HG03442 (cell line): ENCODE measurements around the gene TSPAN18.

ENCODE experiments used
- ATAC-seq: cut with Tn5 transposase; IDR thresholded peaks from one replicate; pipeline ENCODE4 v1.9.1; 2021; ENCODE audit warnings: mild to moderate bottlenecking, moderate library complexity; ENCODE audit not compliant: unreplicated experiment

The TSPAN18 gene

DNA sequence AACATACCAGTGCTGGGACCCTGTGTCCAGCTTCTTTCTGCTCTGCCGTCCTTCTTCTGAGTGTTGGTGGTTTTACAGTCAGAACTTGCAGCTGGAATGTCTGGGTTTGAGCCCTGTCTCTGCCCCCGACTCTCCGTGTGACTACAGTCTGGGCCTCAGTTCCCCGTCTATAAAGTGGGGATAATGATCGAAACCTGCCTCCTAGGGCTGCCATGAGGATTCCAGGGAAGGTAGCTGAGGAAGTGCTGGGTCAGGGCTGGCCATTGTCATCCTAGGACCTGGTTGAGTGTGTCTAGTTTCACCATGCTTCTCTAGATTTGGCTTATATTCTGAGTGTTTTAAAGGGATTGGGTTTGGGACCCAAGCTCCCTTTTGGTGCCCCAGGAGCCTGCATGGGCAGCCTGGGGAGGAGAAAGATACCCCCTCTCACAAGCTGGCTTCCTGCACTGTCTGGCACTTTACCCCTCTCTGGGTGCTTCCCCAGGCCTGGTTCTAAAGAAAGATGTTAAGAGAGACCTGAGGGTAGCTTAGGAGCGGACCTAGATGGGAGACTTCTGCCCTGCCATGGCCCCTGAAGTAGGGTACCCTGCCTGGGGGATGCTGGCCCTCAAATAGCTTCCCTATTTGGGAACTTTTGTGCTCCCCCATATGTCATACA lies 49.9 kb downstream of the TSPAN18 start:
- ATAC-seq, result no peak

DNA sequence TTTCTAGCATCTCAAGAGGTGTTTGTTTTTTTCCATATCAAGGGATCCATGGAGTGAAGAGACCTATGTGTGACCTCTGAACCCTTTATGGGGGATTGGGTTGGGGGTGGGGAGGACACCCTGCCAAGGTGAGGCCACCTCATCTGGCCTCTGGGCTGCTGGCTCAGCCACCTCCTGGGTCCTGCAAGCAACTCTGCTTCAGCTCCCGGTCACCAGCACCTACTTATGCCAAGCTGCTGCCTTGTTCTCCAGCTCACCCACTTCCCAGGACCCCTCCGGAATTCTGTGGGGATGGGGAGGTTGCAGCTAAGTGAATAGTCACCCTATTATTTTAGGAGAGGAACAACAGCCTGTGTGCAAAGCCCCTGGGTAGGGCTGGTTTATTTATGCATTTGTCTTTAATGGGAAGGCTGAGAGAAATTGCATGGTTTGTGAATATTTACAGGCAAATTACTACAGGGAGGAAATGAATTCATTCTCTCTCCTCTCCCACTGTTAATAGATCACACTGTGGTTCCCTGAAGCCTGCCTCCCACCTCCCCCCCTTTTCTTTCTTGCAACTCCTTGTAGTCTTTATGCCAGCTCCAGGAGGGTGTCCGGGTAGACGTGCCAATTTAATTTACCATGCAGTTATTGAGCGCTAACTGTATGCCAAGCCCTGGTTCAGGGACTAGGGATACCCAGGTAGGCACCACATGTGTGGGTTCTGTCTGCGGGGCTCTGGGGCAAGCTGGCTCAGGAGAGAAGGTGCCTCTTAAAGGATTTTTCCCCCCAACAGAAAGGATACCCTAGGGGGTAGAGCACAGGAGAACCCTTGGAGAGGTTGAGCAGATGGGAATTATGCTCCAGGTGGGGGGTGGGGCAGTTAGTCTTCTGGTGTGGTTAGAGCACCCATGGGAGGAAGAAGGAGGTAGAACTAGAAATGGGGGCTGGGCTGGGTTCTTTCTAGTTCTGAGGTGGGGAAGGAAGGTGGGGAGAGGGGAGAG lies 50.7 kb downstream of the TSPAN18 start:
- ATAC-seq, result no peak

DNA sequence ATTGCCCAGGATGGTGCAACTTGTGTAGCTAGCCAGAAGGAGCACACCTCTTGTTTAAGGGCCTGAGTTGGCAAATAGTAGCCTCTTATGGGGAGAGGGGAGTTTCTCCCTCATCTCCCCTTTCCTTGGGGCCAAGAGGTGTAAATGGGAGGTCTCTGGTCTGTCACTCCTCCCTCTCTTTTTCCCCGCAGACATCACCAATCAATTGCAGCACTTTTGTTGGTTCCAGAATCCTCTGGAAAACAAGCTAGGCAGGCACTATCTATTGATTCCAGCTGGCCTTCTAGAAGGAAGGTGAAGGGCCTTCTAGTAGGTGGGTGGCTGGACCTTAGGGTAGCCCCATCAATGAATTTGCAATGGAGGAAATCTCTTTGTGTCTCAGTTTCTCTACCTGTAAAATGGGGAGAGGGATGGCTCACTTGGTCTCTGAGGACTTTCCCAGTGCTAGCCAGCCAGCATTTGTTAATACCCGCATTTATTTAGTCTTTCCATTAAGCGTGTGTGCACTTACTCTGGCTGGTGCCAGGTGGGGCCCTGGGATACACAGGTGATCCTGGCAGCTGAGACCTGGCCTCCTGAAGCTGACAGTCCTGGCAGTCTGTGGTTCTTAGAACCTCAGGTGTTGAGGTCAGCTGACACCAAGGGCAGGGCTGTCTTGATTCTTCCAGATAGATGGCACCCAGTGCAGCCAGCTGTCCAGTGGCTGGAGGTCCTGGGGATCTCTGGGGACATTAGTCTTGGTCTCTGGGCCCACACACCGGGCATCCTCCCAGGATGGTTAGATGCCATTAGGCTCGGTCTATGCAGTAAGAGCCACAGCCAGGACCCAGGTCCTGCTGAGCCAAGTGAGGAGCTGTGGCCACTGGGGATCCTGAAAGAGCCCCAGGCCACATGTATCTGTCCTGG lies 51.7 kb downstream of the TSPAN18 start:
- no peak for ATAC-seq

- no peak for ATAC-seq
Observed at GRCh38 chr11:44779736-44780520, 53.2 kb downstream of the TSPAN18 start.

DNA sequence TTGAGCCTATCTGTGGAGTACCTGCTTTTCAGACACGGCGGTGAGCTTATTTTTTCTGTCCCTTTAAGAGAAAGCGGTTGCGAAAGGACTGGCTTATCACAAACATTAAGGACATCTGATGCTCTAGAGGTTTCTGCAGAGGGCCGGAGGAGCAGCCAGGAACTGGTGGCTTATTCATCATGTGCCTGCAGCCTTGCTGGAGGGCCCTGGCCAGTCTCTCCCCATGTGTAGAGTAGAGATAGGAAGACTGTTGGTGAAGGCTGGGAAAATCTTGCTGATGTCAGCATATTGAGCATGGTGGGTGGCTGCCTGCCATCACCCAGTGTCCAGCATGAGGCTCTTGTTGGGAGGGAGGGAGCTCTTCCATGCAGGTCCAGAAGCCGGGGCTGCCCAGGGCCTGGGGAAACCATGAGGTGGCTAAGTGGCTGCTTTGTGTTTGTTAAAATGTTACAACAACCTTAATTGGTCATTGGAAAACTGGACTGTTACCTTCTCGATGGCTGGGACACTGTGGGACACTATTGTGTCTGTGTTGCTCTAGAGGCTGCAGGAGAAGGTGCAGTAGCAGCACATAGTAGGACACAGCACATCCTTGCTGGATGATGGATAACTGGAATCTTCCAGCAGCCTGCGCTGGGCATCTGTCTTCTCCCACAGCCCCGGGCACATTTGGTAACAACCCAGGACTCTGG lies 54.3 kb downstream of the TSPAN18 start:
- no peak for ATAC-seq

- no peak for ATAC-seq
Observed at GRCh38 chr11:44781655-44782054, 54.9 kb downstream of the TSPAN18 start.

DNA sequence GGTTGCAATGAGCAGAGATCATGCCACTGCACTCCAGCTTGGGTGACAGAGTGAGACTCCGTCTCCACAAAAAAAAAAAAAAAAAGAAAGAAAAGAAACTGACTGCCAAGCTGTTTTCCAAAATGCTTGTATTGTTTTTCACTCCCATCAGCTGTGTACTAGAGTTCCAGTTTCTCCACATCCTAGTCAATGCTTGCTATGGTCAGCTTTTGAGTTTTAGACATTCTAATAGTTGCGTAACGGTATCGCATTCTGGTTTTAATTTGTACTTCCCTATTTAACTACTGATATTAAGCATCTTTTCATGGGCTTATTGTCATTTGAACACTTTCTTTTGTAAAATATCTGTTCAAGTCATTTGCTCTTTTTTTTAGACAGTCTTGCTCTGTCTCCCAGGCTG lies 55.7 kb downstream of the TSPAN18 start:
- no peak for ATAC-seq

DNA sequence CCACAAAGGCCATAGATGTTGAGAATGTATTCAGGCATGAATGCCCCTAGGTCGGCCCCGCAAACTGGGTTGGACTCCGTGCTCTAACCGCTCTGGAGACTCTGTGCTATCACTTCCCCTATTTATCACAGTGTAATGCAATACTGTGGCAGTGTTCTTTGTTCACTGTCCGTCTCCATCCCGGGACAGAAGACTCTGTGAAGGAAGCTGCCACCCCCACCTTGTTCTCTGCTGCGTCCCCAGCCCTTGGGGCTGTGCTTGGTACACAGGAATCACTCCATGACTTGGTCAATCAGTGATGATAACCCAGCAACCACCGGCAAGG lies 57.6 kb downstream of the TSPAN18 start:
- no peak for ATAC-seq

DNA sequence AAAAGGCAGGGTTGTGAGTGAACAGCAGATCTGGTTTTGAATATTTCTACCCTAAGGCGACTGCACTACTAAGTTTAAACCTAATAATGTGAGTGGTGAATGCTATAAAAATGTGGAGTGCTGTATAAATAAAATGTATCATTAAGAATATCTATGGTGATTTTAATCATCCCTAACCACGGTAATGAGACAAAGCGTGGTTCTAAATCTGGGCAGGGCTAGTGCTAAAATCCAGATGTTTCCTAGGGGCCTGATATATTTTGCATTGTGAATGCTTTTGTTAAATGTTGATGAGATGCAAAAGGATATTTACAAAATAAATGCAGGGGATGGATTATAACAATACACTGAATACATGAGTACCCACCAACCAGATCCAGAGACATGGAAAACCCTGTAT lies 58.1 kb downstream of the TSPAN18 start:
- ATAC-seq, result no peak

GRCh38 chr11:44785856-44786607 lies 59.3 kb downstream of the TSPAN18 start:
- no peak for ATAC-seq

DNA sequence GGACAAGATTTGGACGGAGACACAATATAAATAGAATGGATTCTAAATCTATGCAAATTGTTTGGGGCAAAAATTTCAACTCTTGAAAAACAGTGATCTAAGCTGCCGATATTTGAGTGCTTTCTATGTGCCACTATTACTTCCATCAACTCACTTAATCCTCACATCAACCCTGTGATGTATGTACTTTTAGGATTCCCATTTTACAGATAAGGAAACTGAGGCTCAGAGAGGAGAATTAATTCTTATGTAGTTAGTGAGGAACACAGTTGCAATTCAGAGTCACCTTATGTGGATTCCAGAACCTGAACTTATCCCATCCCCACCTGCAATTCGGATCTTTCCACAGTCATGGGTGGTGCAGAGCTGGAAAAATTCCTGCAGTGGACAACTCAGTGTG lies 60.3 kb downstream of the TSPAN18 start:
- ATAC-seq, result no peak

DNA sequence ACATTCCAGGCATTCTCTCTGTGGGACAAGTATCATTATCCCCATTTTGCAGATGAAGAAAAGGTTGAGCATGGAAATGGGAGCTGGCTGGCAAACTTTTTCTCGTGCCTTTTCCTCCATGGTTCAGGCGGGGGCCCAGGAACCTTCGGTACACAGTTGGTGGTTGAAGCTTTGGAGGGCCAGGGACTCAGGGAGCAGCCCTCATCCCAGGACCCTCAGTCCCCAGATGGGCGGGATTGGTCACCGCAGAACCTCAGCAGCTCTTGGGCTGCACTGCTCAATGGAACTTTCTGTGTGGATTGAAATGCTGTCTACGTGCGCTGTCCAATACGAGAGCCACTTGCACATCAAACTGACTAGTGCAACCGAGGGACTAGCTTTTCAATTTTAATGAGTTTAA lies 61.2 kb downstream of the TSPAN18 start:
- ATAC-seq, result no peak

DNA sequence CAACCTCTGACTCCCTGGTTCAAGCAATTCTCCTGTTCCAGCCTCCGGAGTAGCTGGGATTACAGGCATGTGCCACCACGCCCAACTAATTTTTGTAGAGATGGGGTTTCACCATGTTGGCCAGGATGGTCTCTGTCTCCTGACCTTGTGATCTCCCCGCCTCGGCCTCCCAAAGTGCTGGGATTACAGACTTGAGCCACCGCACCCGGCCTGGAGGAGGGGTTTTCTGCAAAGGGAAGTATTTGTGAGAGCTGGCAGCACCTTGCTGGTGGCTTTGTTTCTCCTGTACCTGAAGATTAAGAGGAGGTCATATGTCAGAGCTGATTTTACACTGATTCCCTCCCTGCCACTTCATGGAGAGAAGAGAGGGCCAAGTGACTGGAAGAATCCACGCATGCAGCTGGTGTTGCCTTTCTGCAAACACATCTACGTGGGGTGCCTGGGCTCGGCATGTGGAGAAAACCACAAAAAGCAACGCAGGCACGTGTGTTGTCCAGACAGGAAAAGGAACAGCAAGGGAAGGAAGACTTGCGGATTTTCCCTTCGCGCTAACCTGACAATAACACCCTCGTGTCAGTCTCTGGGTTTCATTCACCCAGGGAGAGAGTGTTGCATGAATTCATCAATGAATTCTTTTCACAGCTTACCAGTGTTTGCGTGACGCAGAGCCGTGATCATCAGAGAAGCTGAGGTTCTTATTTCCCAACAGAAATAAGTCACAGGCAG lies 61.9 kb downstream of the TSPAN18 start:
- ATAC-seq, result no peak

- ATAC-seq, result no peak
Observed at GRCh38 chr11:44789496-44789895, 62.7 kb downstream of the TSPAN18 start.

- no peak for ATAC-seq
Observed at GRCh38 chr11:44790211-44790610, 63.4 kb downstream of the TSPAN18 start.

GRCh38 chr11:44791316-44791925 lies 64.7 kb downstream of the TSPAN18 start:
- no peak for ATAC-seq

DNA sequence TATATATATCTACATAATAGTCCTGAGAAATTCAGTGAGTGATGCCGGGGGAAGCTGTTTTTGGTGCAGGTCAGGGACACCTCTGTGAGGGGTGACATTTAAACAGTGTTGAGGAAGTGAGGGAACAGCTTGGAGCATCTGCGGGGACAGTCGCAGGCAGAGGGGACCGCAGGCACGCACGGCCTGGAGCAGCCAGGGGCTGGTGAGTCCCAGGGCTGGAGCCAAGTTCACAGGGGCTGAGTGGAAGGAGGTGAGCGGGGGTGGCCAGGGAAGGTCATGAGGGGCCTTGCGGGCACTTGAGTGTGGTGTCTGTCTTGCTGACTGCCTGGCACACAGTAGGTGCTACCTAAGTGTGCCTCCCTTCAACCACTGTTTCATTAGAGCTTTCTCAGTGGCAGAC lies 65.4 kb downstream of the TSPAN18 start:
- no peak for ATAC-seq
